Endodermal cell (in vitro differentiated cells): Measurements from ENCODE around the gene MRPS18A. TPM values are rescaled to one million over a fixed set of nuclear protein-coding genes. Genes with fewer than 3 reads are reported as not detected.

Experiments used
- DNase-seq: peaks from one replicate; pipeline ENCODE4 v3.0.0-alpha.2; 2017
- H3K27ac ChIP-seq: 2 replicates; pipeline ENCODE4 v1.5.1; 2013; ENCODE audit warnings: mild to moderate bottlenecking, low read depth, low read length, moderate library complexity
- H3K27me3 ChIP-seq: 2 replicates; pipeline ENCODE4 v1.6.1; 2013; ENCODE audit warnings: mild to moderate bottlenecking, low read length, moderate library complexity; ENCODE audit not compliant: insufficient read depth, control insufficient read depth, poor library complexity, severe bottlenecking
- H3K36me3 ChIP-seq: 2 replicates; pipeline ENCODE4 v1.7.0; 2013; ENCODE audit warnings: mild to moderate bottlenecking, low read length, moderate library complexity; ENCODE audit not compliant: control insufficient read depth, insufficient read depth
- H3K4me1 ChIP-seq: one replicate; pipeline ENCODE4 v1.7.0; 2013; ENCODE audit warnings: low read length; ENCODE audit not compliant: control insufficient read depth, insufficient read depth
- H3K4me3 ChIP-seq: 2 replicates; pipeline ENCODE4 v1.5.1; 2013; ENCODE audit warnings: mild to moderate bottlenecking, low read length, moderate library complexity
- H3K9ac ChIP-seq: 2 replicates; pipeline ENCODE4 v1.6.1; 2013; ENCODE audit warnings: mild to moderate bottlenecking, low read length, moderate library complexity; ENCODE audit not compliant: poor library complexity, severe bottlenecking; ENCODE audit errors: extremely low read depth
- H3K9me3 ChIP-seq: 2 replicates; pipeline ENCODE4 v1.6.1; 2013; ENCODE audit warnings: mild to moderate bottlenecking, low read length, moderate library complexity; ENCODE audit not compliant: control insufficient read depth
- H3K27ac Mint-ChIP-seq: 2 replicates; pipeline ENCODE4 v1.8.0; 2020; ENCODE audit warnings: mixed read lengths
- H3K27me3 Mint-ChIP-seq: 2 replicates; pipeline ENCODE4 v1.8.0; 2021; ENCODE audit warnings: mild to moderate bottlenecking, mixed read lengths; ENCODE audit not compliant: insufficient read depth
- H3K36me3 Mint-ChIP-seq: 2 replicates; pipeline ENCODE4 v1.8.0; 2020; ENCODE audit warnings: low read depth, mixed read lengths
- H3K4me1 Mint-ChIP-seq: 2 replicates; pipeline ENCODE4 v1.8.0; 2020; ENCODE audit warnings: mixed read lengths
- H3K4me3 Mint-ChIP-seq: 2 replicates; pipeline ENCODE4 v1.8.0; 2020; ENCODE audit warnings: mild to moderate bottlenecking, moderate library complexity, mixed read lengths
- H3K9me3 Mint-ChIP-seq: 2 replicates; pipeline ENCODE4 v1.8.0; 2020; ENCODE audit warnings: mild to moderate bottlenecking, mixed read lengths
- CTCF ChIP-seq: fragments of 200-600 bp; sonication (generic); conservative IDR thresholded peaks from 2 replicates; pipeline ENCODE4 v1.5.0; 2021; ENCODE audit warnings: antibody characterized with exemption, mild to moderate bottlenecking
- WGBS, 2 experiments: methylation state at CpG; one replicate each; pipeline versions ENCODE4 v1.1.5 to v1.1.7; 2013; ENCODE audit warnings: missing lambda C conversion rate in 2 of 2, mixed read lengths in 1 of 2; ENCODE audit not compliant: insufficient coverage in 1 of 2, insufficient read length in 1 of 2; 5-methylcytosine and 5-hydroxymethylcytosine counted together
- total RNA-seq, 2 donors: library from RNA; stranded (reverse); fragmentation: NEBNext Ultra II Directional in 1 of 2; extraction: Animal tissue kit (Norgen Biotek cat#: 25700) in 1 of 2; gene quantifications; 2 replicates in 1 of 2; 3 replicates in 1 of 2; pipeline ENCODE4 v1.2.1, GENCODE V29; 2021

The MRPS18A gene
- total RNA-seq, 2 donors from 2014 or later = 53.6 to 58.8 TPM

- Histone ChIP-seq H3K36me3 (peaks cover 87% of the 10 kb centered on the region), H3K27me3 (no peaks in the 10 kb centered on the region), H3K4me3 (no peak overlapping the region), H3K27ac (no peak overlapping the region), H3K4me1 (no peaks in the 10 kb centered on the region), H3K9me3 (no peaks in the 10 kb centered on the region), H3K9ac (no peak overlapping the region)
- no peak overlapping the region for H3K4me3 Mint-ChIP-seq
- no peaks in the 10 kb centered on the region for H3K27me3 Mint-ChIP-seq
- H3K4me1 Mint-ChIP-seq = peaks cover 2% of the 10 kb centered on the region
- no peak for TF ChIP-seq CTCF
- no peak overlapping the region for H3K27ac Mint-ChIP-seq
- peaks cover 62% of the 10 kb centered on the region for H3K36me3 Mint-ChIP-seq
- no peak for DNase-seq
- WGBS, 2 experiments = 96 to 100% methylated on average over 5 to 8 of the region's 8 CpGs
- no peaks in the 10 kb centered on the region for H3K9me3 Mint-ChIP-seq
Observed at GRCh38 chr6:43674921-43675320, 12.7 kb downstream of the MRPS18A start.

GRCh38 chr6:43674291-43674690 lies 13.3 kb downstream of the MRPS18A start:
- H3K4me3 ChIP-seq = no peak overlapping the region
- H3K4me1 ChIP-seq = peaks cover 4% of the 10 kb centered on the region
- H3K36me3 ChIP-seq = peaks cover 80% of the 10 kb centered on the region
- no peaks in the 10 kb centered on the region for H3K27me3 ChIP-seq
- no peak for TF ChIP-seq CTCF
- no peaks in the 10 kb centered on the region for H3K9me3 Mint-ChIP-seq
- no peak overlapping the region for H3K9ac ChIP-seq
- H3K36me3 Mint-ChIP-seq = peaks cover 58% of the 10 kb centered on the region
- peaks cover 8% of the 10 kb centered on the region for H3K4me1 Mint-ChIP-seq
- no peak for DNase-seq
- H3K27ac ChIP-seq = no peak overlapping the region
- 88% methylated on average over 2 of the region's 2 CpGs; no CpG with 5 or more reads in 1 of the 2 experiments for WGBS, 2 experiments
- H3K9me3 ChIP-seq = no peaks in the 10 kb centered on the region
- H3K4me3 Mint-ChIP-seq = no peak overlapping the region
- H3K27ac Mint-ChIP-seq = no peak overlapping the region
- no peaks in the 10 kb centered on the region for H3K27me3 Mint-ChIP-seq

GRCh38 chr6:43673444-43674084 lies 14.0 kb downstream of the MRPS18A start:
- peaks cover 55% of the 10 kb centered on the region for H3K36me3 Mint-ChIP-seq
- Histone ChIP-seq H3K27ac (no peak overlapping the region), H3K27me3 (no peaks in the 10 kb centered on the region), H3K4me3 (no peak overlapping the region), H3K9ac (no peak overlapping the region), H3K4me1 (peaks cover 7% of the 10 kb centered on the region), H3K9me3 (no peaks in the 10 kb centered on the region), H3K36me3 (peaks cover 73% of the 10 kb centered on the region)
- 93 to 94% methylated on average over 11 to 15 of the region's 15 CpGs for WGBS, 2 experiments
- H3K27me3 Mint-ChIP-seq = no peaks in the 10 kb centered on the region
- H3K27ac Mint-ChIP-seq = no peak overlapping the region
- H3K4me1 Mint-ChIP-seq = peaks cover 15% of the 10 kb centered on the region
- no peak for DNase-seq
- TF ChIP-seq CTCF = no peak
- H3K9me3 Mint-ChIP-seq = no peaks in the 10 kb centered on the region
- H3K4me3 Mint-ChIP-seq = no peak overlapping the region
